ENCODE measurements around the gene STOML3. TPM values are rescaled to one million over a fixed set of nuclear protein-coding genes. Genes with fewer than 3 reads are reported as not detected.

Gene STOML3
- total RNA-seq, 2 experiments from 2014 or later: not detected

DNA sequence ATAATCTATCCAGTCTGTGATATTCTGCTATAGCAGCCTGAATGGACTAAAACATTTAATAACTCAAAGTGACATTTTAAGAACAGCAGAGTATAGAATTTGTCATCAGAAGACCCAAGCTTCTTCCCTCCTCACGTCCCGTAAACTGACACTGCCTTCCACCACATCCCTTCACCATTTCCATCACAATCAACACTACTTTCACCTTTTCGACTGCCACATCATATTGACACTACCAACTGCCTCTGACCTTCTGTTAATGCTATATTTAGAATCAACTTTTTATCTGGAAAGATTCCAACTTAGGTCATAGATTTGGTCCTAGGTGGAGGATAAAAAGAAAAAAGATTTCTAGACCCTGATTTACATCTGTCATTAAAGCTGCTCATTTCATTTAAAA is 39.6 kb downstream of the STOML3 start:
- Mint-ChIP-seq H3K4me1 (ENCODE audit: low read depth) (no peaks in the 10 kb centered on the region), H3K27me3 (ENCODE audit: low read depth) (peaks cover 2% of the 10 kb centered on the region), H3K36me3 (ENCODE audit: low read depth) (no peaks in the 10 kb centered on the region), H3K27ac (no peak overlapping the region), H3K9me3 (ENCODE audit: insufficient read depth) (peaks cover 9% of the 10 kb centered on the region), H3K4me3 (no peak overlapping the region)
- ChIA-PET CTCF (no interaction called here), POLR2A (no interaction called here)
- DNase-seq: no peak
- no peak for ATAC-seq

- ChIA-PET CTCF (no interaction called here), POLR2A (no interaction called here)
- H3K4me1 Mint-ChIP-seq (ENCODE audit: low read depth): no peaks in the 10 kb centered on the region
- peaks cover 9% of the 10 kb centered on the region for H3K9me3 Mint-ChIP-seq (ENCODE audit: insufficient read depth)
- peaks cover 2% of the 10 kb centered on the region for H3K27me3 Mint-ChIP-seq (ENCODE audit: low read depth)
- H3K27ac Mint-ChIP-seq: no peak overlapping the region
- H3K4me3 Mint-ChIP-seq: no peak overlapping the region
- no peaks in the 10 kb centered on the region for H3K36me3 Mint-ChIP-seq (ENCODE audit: low read depth)
- DNase-seq (no peak), ATAC-seq (no peak)
Observed at GRCh38 chr13:38947054-38947453, 43.6 kb downstream of the STOML3 start.

GRCh38 chr13:38944219-38944618 is 46.4 kb downstream of the STOML3 start:
- CTCF ChIA-PET: no interaction called here
- POLR2A ChIA-PET: no interaction called here
- DNase-seq (no peak), ATAC-seq (no peak)
- no peaks in the 10 kb centered on the region for H3K4me1 Mint-ChIP-seq (ENCODE audit: low read depth)
- peaks cover 2% of the 10 kb centered on the region for H3K27me3 Mint-ChIP-seq (ENCODE audit: low read depth)
- no peaks in the 10 kb centered on the region for H3K36me3 Mint-ChIP-seq (ENCODE audit: low read depth)
- no peak overlapping the region for H3K4me3 Mint-ChIP-seq
- no peak overlapping the region for H3K27ac Mint-ChIP-seq
- H3K9me3 Mint-ChIP-seq (ENCODE audit: insufficient read depth): no peaks in the 10 kb centered on the region

- ATAC-seq: no peak
- Mint-ChIP-seq H3K36me3 (ENCODE audit: low read depth) (no peaks in the 10 kb centered on the region), H3K4me3 (no peak overlapping the region), H3K27me3 (ENCODE audit: low read depth) (peaks cover 2% of the 10 kb centered on the region), H3K27ac (no peak overlapping the region), H3K4me1 (ENCODE audit: low read depth) (no peaks in the 10 kb centered on the region), H3K9me3 (ENCODE audit: insufficient read depth) (no peaks in the 10 kb centered on the region)
- no peak for DNase-seq
- ChIA-PET CTCF (no interaction called here), POLR2A (no interaction called here)
Observed at GRCh38 chr13:38943231-38943630, 47.4 kb downstream of the STOML3 start.

GRCh38 chr13:38941353-38941945 is 49.2 kb downstream of the STOML3 start:
- H3K9me3 Mint-ChIP-seq (ENCODE audit: insufficient read depth): no peaks in the 10 kb centered on the region

DNA sequence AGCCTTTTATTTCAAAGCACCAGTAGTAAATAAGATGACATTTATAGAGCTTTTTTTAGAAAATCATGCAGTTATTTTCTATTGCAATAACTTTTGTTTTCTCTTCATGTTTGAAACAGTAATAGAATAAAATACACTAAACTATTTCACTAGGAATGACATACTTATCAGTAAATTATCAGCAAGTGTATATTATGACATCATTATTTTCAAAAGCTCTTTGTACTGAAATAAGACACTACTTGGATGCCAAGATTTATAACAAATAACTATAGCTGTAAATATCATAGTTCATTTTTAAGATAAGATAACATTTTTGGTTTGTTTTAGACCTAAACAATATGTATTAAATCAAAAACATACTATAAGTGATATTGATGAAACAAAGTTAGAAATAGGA is 56.8 kb downstream of the STOML3 start:
- POLR2A ChIA-PET: no interaction called here
- no peaks in the 10 kb centered on the region for H3K36me3 Mint-ChIP-seq (ENCODE audit: low read depth)
- H3K9me3 Mint-ChIP-seq (ENCODE audit: insufficient read depth): no peaks in the 10 kb centered on the region
- ATAC-seq (no peak), DNase-seq (no peak)
- no peak overlapping the region for H3K27ac Mint-ChIP-seq
- no peaks in the 10 kb centered on the region for H3K4me1 Mint-ChIP-seq (ENCODE audit: low read depth)
- H3K4me3 Mint-ChIP-seq: no peak overlapping the region
- H3K27me3 Mint-ChIP-seq (ENCODE audit: low read depth): peaks cover 5% of the 10 kb centered on the region
- CTCF ChIA-PET: interaction anchor here (0.9 kb wide), 1 partner anchor 19 kb away, joined by 4 read pairs; no protein-coding TSS in a partner anchor

More at GRCh38 chr13:38941353-38941945, 49.2 kb downstream of the STOML3 start:
- H3K36me3 Mint-ChIP-seq (ENCODE audit: low read depth): no peaks in the 10 kb centered on the region
- POLR2A ChIA-PET: no interaction called here
- DNase-seq: no peak
- H3K4me3 Mint-ChIP-seq: no peak overlapping the region
- peaks cover under 1% of the 10 kb centered on the region for H3K27me3 Mint-ChIP-seq (ENCODE audit: low read depth)
- H3K4me1 Mint-ChIP-seq (ENCODE audit: low read depth): no peaks in the 10 kb centered on the region
- H3K27ac Mint-ChIP-seq: no peak overlapping the region
- CTCF ChIA-PET: no interaction called here
- no peak for ATAC-seq

DNA sequence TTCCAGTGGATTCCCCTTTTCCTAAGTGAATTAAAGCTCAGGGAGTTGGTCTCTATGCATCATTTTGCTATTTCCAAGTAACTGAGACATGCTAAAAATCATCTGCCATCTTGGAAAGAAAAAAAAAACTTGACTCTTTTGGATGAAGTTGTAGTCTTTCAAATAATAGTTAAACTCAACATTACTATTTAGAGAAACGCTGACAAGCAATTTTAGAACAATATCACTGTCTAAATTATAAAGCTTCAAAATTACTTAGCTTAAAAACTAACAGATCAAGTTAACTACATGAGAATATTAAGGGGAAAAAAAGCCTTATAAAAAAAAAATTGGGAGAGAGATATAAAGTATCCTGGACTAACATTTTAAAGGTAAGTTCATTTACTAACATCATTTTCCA is 68.5 kb downstream of the STOML3 start:
- Mint-ChIP-seq H3K4me1 (ENCODE audit: low read depth) (no peaks in the 10 kb centered on the region), H3K9me3 (ENCODE audit: insufficient read depth) (no peaks in the 10 kb centered on the region), H3K36me3 (ENCODE audit: low read depth) (no peaks in the 10 kb centered on the region), H3K27me3 (ENCODE audit: low read depth) (peaks cover 14% of the 10 kb centered on the region), H3K4me3 (no peak overlapping the region), H3K27ac (no peak overlapping the region)
- DNase-seq (no peak), ATAC-seq (no peak)
- ChIA-PET POLR2A (no interaction called here), CTCF (interaction anchor here (1.5 kb wide), 1 partner anchor 96 kb away, joined by 4 read pairs; no protein-coding TSS in a partner anchor)

- H3K4me1 Mint-ChIP-seq (ENCODE audit: low read depth): no peaks in the 10 kb centered on the region
- CTCF ChIA-PET: no interaction called here
- no peaks in the 10 kb centered on the region for H3K9me3 Mint-ChIP-seq (ENCODE audit: insufficient read depth)
- H3K27me3 Mint-ChIP-seq (ENCODE audit: low read depth): peaks cover 11% of the 10 kb centered on the region
- POLR2A ChIA-PET: no interaction called here
- DNase-seq (no peak), ATAC-seq (no peak)
- no peak overlapping the region for H3K4me3 Mint-ChIP-seq
- no peak overlapping the region for H3K27ac Mint-ChIP-seq
- H3K36me3 Mint-ChIP-seq (ENCODE audit: low read depth): no peaks in the 10 kb centered on the region
Observed at GRCh38 chr13:38921081-38921480, 69.5 kb downstream of the STOML3 start.

Other genes starting within 250 kb of the STOML3 start
- 10 to 100 TPM; 51.2 to 62.4 TPM for gene PROSER1, start 47.3 kb upstream of the STOML3 start, total RNA-seq
- 10 to 100 TPM; 21.3 to 25.5 TPM for gene NHLRC3, start 47.6 kb upstream of the STOML3 start, total RNA-seq